HL-60/S4 (cell line): ENCODE data around the gene ATP8B1.
"Not testable (repeated sequence)": the region's sequence is repeated elsewhere in the genome, so short reads cannot be mapped to it uniquely, and the experiment has no call there.

Source experiments
- in situ Hi-C: fragments of 300-500 bp; cut with MboI; formaldehyde crosslinking; loops from 2 replicates; pipeline ENCODE4 v1.14.3; 2022; ENCODE audit warnings: low sequenced_read_pairs

ATP8B1 gene

DNA sequence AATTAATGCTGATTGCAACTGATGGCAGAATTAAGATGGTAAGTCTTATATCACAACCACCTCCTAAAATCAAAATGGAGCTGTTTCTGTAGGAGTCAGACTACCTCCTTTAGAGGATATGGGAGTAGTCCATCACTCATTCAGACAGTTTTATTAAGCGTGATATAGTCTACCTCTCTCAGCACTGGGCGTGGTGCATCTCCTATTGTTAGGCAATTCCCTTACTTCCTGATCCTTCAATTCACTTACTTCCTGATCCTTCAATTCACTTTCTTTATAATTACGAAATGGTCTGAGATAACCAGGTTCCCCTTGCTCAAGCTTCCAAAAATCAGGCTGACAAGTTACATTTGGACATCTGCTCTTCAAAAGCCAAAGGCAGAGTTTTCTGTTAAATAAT, 31.9 kb downstream of the ATP8B1 start:
- in situ Hi-C loops: no loop called here

DNA sequence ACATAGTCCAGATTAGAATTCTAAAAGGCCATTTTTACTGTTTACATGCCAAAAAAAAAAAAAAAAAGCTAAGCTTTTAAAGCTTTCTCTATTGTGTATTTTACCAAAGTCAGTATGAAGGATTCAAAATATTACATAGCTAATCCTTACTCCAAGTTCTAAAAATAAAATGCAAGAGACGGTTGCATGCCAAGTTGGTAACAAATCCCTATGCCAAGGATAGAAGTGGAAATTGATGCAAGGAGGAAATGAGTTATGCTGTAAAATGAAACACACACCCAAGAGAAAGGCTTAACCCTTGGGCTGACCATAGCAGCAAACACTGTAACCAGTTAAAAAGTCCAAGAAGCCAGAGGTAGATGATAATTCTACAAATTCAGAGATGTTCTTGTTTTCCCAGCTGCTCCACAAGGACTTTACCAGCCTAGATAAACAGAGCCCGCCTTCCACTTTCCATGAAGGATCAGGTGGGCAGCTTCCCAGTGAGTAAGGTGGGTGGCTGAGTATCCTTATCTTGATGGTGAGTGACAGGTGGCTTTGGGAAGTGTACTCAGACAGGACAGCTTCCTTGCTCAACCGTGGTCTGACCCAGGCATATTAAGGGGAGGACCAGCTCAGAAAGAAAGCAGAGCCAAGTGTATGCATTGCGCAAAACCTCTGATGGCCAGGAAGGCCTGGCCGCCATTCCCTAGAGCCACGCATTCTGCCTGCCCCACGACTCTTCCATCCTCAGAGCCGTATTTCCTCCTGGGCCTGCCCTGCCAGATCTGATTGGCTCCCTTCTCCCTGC, 34.4 kb downstream of the ATP8B1 start:
- in situ Hi-C loops: no loop called here

DNA sequence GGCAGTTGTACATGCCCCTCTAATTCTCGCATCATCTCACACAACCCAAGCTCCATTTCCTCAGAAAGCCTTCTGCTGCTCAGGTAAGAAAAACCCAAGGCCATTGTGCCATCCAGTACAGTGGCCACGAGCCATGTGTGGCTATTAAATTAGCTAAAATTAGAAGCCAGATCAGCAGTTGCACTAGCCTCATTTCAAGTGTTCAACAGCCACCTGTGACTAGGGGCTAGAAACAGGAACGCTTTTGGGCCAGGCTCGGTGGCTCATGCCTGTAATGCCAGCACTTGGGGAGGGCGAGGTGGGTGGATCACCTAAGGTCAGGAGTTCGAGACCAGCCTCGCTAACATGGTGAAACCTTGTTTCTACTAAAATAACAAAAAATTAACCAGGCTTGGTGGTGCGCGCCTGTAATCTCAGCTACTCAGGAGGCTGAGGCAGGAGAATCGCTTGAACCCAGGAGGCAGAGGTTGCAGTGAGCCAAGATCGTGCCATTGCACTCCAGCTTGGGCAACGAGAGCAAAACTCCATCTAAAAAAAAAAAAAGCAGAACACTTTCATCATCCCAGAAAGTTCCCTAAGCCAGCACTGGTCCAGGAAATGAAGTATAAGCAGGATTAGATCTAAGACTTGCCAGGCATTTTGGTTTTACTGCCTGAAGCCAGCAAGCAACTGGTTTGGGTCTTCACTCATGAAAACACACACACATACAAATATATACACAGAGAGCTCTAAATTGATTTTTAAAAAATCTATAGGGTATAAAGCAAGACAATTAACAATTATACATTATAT, 35.7 kb downstream of the ATP8B1 start:
- in situ Hi-C loops: no loop called here

DNA sequence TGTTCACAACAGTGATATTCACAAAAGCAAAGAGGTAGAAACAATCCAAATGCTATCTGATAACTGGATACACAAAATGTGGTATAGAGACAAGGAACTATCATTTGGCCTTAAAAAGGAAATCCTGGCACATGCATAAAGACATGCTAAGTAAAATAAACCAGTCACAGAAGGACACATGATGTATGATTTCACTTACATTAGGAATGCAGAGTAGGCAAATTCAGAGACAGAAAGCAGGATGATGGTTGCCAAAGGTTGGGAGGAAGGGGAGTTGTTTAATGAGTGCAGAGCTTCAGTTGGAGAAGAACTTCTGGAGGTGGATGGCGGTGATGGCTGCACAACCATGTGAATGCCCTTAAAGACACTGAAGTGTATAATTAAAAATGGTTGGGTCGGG, 38.1 kb downstream of the ATP8B1 start:
- in situ Hi-C loops: no loop called here

DNA sequence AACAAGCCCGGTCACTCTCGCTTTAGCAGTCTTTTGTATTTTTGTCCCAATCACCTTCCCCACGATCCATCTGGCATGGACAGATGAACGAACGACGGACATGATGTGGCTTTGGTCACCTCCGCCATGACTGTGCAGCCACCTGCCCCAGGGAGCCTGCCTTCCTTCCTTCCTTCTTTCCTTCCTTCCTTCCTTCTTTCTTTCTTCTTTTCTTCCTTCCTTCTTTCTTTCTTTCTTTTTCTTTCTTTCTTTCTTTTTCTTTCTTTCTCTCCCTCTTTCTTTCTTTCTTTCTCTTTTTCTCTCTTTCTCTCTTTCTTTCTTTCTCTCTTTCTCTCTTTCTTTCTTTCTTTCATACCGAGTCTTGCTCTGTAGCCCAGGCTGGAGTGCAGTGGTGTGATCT, 39.0 kb downstream of the ATP8B1 start:
- in situ Hi-C loops: no loop called here

DNA sequence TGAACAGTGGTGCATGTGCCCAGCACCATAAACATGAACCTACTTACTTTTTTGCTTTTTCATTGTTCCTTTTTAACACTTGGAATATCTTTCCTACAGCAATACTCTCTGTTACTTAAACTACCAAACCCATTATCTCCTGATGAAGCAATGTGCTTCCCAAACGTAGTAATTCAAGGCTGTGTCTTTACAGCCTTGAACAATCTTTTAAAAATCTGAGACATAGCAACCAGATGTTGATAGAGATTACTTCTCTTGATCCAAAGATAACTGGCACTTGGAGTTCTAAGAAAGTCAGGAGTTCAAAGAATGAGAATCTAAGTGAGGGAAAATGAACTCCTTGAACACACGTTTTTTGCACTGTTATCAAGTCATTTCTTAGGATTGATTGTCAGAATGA, 40.4 kb downstream of the ATP8B1 start:
- in situ Hi-C loops: no loop called here

DNA sequence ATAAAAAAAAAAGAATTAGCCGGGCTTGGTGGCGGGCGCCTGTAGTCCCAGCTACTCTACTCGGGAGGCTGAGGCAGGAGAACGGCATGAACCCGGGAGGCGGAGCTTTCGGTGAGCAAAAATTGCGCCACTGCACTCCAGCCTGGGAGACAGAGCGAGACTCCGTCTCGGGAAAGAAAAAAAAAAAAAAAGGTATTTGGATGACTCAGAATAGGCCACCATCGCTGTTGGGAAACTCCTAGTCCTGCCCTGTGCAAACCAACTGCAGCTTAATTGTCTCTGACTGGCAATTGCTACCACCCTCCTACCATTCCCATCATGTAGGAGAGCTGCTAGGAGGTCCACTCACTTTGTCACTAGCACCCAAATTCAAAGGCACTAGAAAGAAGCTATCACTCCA, 43.5 kb downstream of the ATP8B1 start:
- in situ Hi-C loops: no loop called here

DNA sequence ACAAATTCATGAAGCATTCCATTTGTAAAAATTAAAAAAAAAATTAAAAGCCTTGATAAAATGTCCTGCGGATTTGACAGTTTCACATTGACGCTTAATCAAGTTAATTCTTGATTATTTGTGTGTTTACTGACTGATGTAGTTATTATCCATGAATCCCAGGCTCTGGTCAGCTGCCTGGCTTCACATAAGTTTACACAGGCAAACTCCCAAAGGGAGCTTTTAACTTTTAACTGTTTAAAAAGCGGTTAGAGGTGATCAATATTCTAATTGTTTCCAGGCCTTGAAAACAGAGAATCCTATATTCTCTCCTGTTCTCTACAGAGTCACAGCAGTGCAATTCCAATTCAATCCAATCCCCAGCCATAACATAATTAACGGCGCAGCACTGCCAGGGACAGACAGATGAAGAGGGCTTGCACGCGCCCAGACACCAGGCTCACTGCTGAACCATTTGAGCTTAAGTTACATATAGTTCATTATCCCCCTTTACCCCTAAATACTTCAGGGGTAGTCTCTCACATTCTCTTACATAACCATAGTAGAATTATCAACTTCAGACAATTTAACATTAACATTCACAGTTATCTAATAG, 47.5 kb downstream of the ATP8B1 start:
- in situ Hi-C loops: no loop called here

DNA sequence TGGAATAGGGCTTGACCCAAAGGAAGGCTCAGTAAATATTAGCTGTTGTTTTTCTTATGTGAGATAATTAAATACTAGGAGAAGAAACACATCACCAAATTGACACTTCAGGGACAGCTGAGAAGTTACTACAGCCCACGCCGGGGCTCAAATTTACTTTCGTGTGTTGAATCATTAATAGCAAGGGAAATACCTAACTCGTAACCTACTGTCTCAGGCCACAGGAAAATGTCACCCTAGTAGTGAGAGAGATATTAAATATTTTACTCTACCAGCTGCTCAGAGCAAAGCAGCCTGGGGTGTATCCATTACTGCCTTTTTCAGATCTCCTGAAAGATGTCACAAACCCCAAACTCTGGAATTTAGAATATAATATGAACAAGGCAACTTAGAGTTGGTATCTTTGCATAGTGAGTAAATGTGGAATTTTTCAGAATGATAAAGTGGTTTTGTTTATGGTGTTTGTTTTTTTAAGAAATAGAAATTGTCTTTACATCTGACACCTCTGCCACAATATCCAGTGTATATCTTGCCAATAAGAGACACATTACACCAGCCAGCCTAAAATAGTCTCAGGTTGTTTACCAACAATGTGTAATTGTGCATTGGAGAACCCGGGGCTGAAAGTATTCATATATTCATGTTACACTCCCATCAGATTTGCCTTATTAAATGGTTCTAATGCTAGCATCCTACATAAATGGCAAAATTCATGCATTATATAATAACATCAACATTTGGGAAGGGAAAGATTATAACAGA, 48.4 kb downstream of the ATP8B1 start:
- in situ Hi-C loops: no loop called here

DNA sequence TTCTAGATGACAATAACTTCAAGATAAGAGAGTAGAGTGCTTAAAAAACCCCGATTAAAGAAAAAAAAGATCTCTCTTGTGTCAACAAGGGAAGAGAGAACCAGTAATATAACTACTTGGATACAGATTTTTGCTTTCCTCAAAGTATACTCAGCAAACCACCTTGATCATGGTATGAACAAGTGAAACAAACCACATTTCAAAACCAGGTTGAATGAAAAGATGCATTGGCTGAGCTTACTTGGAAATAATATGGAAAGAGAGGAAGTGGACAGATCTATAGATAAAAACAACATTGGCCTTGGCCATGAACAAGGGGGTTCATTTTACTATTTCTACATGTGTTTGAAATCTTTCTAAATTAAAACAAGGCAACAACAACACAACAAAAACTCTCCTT, 50.1 kb downstream of the ATP8B1 start:
- in situ Hi-C loops: no loop called here

DNA sequence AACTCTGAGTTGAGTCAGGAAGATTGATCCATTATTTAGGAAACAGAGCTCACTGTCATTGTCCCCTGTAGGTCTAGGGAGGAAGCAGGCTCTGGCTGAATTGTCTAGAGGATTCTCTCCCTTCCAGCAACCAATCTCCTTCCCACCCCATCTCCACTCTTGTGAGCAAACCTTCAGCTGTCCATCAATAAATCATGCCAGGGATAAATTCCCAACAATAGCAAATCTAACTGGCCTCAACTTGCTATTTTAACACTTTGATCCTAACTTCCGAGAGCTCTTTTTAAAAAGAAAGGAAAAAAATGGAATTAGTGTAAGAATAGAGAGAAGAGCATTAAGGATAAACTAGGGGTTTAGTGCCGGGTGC, 53.5 kb downstream of the ATP8B1 start:
- in situ Hi-C loops: no loop called here

DNA sequence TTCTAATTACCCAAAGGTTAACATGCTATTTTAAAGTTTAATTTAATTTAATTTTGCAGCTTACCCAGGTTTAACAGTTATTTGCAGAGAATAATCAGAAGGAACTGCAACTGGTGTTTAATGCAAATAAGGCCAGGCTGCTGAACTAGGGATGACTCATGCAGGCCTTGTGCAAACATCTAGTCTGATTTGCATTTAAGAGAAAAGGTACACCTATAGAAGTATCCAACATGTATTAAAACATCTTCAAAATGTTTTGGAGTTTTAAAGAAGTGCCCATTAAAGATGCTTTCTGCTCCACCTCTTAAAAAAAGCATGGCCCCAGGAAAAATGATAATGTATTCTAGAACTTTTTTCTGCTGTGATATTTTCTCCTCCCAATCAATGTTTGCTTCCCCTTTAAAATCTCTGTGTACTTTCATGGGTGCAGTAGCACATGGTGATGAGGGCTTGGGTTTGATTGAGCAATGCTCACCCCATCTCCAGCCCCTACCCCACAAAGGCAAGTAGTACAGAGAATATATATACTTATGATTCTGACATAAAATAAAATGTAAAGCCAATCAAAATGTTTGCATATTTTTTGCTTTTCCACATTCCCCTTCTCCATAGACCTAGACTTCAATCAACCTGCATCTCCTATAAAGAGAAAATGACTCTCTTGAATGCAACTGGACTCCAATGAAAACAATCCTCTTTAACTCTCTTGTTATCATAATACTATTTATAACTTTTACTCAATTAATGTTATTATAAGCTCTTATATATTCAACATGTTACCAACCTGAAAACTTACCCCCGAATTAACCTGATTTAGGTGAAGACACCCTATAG, 54.1 kb downstream of the ATP8B1 start:
- in situ Hi-C loops: no loop called here

DNA sequence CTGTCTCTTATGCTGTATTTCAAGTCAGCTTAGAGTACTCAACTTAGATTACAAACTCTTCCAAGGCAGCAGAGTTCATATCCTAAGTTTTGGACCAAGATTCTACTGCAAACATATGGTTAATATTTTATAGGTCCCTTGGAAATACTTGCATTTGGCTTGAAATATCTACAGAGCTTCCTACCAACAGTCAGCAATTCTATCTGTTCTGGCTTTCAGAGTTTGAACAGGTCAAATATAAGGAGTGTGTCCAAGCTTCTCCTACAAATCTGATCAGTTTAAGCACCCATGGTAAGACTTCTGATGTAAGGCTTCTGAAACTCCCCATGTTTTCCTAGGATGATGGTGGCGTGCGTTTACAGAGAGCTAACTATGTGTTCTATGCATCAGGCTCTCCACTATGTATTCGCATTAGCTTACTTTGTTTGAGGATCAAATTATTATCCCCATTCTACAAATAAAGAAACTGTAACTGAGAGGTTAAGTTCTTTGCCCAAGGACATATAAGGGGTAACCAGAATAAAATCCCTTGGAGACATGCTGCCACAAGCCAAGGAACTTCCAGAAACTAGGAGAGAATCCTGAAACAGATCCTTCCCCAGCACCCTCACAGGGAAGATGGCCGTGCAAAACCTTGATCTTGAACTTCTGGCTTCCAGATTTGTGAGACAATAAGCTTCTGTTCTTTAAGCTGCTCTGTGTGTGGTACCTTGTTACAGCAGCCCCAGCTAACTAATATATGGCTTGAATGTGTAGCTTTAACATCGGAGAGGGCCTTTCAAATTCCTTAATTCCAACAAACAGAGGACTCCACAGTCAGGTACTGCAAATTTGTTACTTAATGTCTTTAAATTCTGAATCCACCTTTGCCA, 55.1 kb downstream of the ATP8B1 start:
- in situ Hi-C loops: no loop called here

DNA sequence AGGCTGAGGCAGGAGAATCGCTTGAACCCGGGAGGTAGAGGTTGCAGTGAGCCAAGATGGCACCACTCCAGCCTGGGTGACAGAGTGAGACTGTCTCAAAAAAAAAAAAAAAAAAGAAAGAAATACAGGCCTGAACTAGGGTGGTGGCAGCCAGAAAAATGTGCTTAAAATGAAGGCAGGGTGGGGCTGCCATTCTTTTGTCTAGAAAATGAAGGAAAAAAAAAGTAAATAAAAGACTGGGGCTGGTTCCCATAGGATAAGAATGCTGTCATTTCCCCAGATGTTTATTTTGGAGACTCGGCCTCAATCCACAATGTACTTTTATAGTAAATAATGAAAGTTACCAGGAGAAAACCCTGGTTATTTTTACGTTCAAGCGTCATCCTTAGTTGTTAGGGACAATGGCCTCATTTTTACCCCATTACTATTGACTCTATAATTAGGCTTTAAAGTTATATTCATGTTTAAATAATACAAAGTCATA, 58.9 kb downstream of the ATP8B1 start:
- in situ Hi-C loops: no loop called here

DNA sequence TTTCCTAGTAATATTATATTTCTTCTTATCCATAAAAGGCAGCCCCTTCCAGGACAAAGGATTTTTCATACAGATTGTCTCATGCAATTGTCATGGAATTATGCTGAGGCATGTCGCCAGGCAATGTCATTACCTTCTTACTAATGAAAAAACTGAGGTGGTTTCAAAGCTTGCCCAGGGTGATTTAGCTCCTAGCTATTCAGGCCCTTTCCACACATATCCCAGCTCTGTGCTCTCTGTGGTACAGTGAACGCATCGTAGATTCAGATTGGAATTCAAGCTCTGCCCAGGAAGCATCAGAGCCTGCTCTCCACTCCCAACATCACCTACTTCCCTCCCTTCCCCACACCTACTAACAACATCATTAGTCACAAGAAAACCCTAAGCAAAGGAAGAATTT, 60.1 kb downstream of the ATP8B1 start:
- in situ Hi-C loops: no loop called here

DNA sequence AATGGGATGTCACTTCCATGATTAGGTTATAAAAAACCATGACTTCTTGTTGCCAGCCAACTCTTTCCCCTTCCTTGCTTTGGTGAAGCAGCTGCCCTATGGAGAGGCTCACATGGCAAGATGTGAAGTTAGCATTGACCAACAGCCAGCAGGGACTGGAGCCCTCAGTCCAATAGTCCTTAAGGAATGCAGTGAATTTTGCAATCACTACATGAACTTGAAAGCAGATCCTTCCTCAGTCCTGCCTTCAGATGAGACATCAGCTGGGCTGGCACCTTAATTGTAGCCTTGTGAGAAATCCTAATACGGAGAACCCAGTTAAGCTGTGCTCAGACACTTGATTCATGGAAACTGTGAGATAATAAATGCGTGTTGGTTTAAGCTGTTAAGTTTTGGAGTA, 61.8 kb downstream of the ATP8B1 start:
- in situ Hi-C loops: no loop called here

DNA sequence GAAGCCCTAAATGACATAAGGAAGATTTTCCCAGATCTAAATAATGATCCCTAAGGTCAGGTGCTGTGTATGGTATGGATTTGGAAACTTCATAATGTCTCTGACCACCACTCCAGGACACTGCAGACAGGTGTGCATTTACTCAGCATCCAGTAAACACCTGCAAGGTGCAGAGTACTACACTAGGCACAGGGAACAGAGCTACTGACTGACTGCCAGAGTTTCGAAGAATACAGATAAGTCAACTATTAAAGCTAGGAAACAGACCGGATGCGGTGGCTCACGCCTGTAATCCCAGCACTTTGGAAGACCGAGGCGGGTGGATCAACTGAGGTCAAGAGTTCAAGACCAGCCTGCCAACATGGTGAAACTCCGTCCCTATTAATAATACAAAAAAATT, 65.0 kb downstream of the ATP8B1 start:
- in situ Hi-C loops: no loop called here

DNA sequence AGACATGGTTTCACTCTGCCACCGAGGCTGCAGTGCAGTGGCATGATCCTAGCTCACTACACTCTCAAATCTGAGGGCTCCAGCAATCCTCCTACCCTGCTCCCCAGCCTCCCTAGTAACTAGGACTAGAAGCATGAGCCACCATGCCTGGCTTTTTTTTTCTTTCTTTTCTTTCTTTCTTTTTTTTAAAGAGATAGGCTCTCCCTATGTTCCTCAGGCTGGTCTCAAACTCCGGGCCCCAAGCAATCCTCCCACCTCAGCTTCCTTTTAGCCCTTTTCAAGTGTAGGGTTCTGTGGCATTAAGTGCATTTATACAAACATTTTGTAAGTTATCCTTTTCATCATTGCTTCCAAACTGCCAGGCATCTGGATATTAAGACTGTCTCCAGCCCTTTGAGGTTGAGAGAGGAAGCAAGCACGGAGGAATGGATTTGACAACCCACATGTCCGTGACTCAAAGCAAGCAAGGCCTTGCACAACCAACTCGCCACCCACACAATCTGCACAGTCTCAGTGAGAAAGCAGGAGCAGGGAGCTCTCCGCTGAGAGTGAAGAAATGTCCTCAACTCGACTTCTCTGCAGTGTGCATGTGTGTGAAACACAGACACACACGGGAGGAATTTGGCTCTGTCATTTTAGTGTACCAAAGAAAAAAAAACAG, 65.6 kb downstream of the ATP8B1 start:
- in situ Hi-C loops: no loop called here

DNA sequence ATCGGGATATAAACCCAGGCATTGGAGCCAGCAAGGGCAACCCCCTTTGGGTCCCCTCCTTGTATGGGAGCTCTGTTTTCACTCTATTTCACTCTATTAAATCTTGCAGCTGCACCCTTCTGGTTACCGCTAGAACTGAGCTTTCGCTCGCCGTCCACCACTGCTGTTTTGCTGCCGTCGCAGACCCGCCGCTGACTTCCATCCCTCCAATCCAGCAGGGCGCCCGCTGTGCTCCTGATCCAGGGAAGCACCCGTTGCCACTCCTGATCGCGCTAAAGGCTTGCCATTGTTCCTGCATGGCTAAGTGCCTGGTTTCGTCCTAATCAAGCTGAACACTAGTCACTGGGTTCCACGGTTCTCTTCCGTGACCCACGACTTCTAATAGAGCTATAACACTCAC, 68.1 kb downstream of the ATP8B1 start:
- in situ Hi-C loops: not testable (repeated sequence)
